HG03520 (cell line): ENCODE measurements around the gene TNPO2.

Experiments used
- ATAC-seq: cut with Tn5 transposase; IDR thresholded peaks from one replicate; pipeline ENCODE4 v1.9.1; 2021; ENCODE audit warnings: mild to moderate bottlenecking, moderate library complexity; ENCODE audit not compliant: unreplicated experiment

Gene TNPO2

DNA sequence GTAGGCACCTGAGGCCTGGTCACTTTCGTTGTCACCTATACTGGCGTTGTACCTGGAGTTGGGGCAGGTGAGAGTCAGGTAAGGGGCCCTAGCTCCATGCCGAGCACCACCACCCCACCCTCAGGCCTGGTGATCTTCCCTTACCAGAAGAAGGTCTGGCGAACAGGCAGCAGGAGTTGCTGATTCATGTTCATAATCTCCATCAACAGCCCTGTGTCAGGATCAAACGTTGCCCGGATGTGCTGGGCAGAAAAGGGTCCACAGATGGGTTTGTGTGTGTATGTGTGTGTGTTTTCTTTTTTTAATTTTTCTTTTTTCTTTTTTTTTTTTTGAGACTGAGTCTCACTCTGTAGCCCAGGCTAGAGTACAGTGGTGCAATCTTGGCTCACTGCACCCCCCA is 71.5 kb downstream of the TNPO2 start:
- no peak for ATAC-seq

DNA sequence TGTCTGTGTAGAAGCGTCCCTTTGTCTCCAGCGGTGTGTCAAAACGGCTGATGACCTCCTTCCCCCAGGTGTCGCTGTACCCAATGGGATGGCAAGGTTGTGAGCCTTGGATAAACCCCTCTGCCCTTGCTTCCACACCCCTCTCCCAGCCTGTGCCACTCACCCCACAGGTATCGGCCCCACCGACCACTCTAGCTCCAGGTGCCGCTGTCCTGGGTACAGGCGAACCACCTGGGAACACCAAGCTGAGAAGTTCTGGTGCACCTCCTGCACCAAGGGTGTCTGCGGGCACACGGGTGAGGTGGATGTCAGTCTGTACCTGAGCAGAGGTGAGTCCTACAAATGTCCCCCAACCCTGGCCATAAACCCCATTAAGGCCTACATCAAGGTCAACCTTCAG is 73.8 kb downstream of the TNPO2 start:
- no peak for ATAC-seq
